BLaER1 (cell line): ENCODE results near the gene RPRD2.
"Not testable (repeated sequence)": the region's sequence is repeated elsewhere in the genome, so short reads cannot be mapped to it uniquely, and the experiment has no call there.

Experiments used
- H3K27ac ChIP-seq: shearing (Covaris generic); formaldehyde crosslinking; 2 replicates; pipeline ENCODE4 v1.8.1; 2022
- H3K27me3 ChIP-seq: shearing (Covaris generic); formaldehyde crosslinking; 2 replicates; pipeline ENCODE4 v1.8.1; 2022
- H3K36me3 ChIP-seq: shearing (Covaris generic); formaldehyde crosslinking; 2 replicates; pipeline ENCODE4 v1.8.1; 2022
- H3K4me1 ChIP-seq: shearing (Covaris generic); formaldehyde crosslinking; 2 replicates; pipeline ENCODE4 v1.8.1; 2022
- H3K4me2 ChIP-seq: shearing (Covaris generic); formaldehyde crosslinking; 2 replicates; pipeline ENCODE4 v1.8.1; 2022
- H3K4me3 ChIP-seq: shearing (Covaris generic); formaldehyde crosslinking; 2 replicates; pipeline ENCODE4 v1.8.1; 2022
- H3K9ac ChIP-seq: shearing (Covaris generic); formaldehyde crosslinking; 2 replicates; pipeline ENCODE4 v1.8.1; 2022
- H3K9me3 ChIP-seq: shearing (Covaris generic); formaldehyde crosslinking; 2 replicates; pipeline ENCODE4 v1.8.1; 2022
- H4K20me1 ChIP-seq: shearing (Covaris generic); formaldehyde crosslinking; 2 replicates; pipeline ENCODE4 v1.8.1; 2022
- Cebpa-rat ChIP-seq: shearing (Covaris generic); IDR thresholded peaks from 2 replicates; pipeline ENCODE4 v1.8.1; 2022

Gene RPRD2

DNA sequence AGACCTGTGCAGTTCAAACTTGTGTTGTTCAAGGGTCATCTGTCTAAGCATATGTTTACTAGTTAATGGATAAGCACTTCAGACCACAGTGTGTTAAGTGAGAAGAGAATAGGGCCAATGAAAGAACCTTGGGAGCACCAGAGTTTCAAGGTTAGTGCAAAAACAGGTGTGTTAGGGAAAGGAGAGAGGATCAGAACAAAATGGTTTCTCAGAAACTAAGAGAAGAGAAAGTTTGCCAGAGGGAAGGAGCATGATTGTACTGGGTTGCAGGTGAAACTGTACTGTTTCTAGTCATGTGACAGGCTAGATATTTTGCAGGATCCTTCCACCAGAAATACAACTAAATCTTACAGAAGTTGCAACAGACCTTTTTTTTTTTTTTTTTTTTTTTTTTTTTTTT lies 23.3 kb downstream of the RPRD2 start:
- H3K4me3 ChIP-seq, result no peak overlapping the region
- no peaks in the 10 kb centered on the region for H3K4me1 ChIP-seq
- H4K20me1 ChIP-seq, result peaks cover 98% of the 10 kb centered on the region
- H3K36me3 ChIP-seq, result peaks cover 45% of the 10 kb centered on the region
- H3K9ac ChIP-seq, result no peak overlapping the region
- no peak for TF ChIP-seq Cebpa-rat
- H3K9me3 ChIP-seq, result no peaks in the 10 kb centered on the region
- no peak overlapping the region for H3K4me2 ChIP-seq
- no peaks in the 10 kb centered on the region for H3K27me3 ChIP-seq
- H3K27ac ChIP-seq, result no peak overlapping the region

DNA sequence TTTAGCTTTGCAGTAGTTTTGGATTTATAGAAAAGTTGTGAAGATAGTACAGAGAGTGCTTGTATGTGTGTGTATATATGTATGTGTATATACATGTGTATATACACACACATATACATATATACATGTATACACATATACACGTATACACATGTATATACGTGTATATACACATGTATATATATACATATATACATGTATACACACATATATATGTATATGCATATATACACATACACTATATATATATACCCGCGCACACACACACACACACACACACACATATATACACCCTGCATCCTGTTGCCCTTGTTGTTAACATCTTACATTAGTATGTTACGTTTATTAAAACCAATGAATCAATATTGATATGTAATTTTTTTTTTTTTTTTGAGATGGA lies 24.3 kb downstream of the RPRD2 start:
- no peaks in the 10 kb centered on the region for H3K27me3 ChIP-seq
- H3K4me1 ChIP-seq, result no peaks in the 10 kb centered on the region
- H4K20me1 ChIP-seq, result peaks cover 98% of the 10 kb centered on the region
- TF ChIP-seq Cebpa-rat, result no peak
- no peak overlapping the region for H3K9ac ChIP-seq
- H3K9me3 ChIP-seq, result no peaks in the 10 kb centered on the region
- no peak overlapping the region for H3K4me2 ChIP-seq
- no peak overlapping the region for H3K4me3 ChIP-seq
- no peak overlapping the region for H3K27ac ChIP-seq
- peaks cover 42% of the 10 kb centered on the region for H3K36me3 ChIP-seq

- H3K36me3 ChIP-seq, result peaks cover 41% of the 10 kb centered on the region
- no peaks in the 10 kb centered on the region for H3K27me3 ChIP-seq
- H3K4me1 ChIP-seq, result no peaks in the 10 kb centered on the region
- no peak for TF ChIP-seq Cebpa-rat
- peaks cover 5% of the 10 kb centered on the region for H3K9me3 ChIP-seq
- no peak overlapping the region for H3K9ac ChIP-seq
- H4K20me1 ChIP-seq, result peaks cover 98% of the 10 kb centered on the region
- H3K4me3 ChIP-seq, result no peak overlapping the region
- H3K27ac ChIP-seq, result no peak overlapping the region
- no peak overlapping the region for H3K4me2 ChIP-seq
Measured at GRCh38 chr1:150389650-150390049, 25.7 kb downstream of the RPRD2 start.

DNA sequence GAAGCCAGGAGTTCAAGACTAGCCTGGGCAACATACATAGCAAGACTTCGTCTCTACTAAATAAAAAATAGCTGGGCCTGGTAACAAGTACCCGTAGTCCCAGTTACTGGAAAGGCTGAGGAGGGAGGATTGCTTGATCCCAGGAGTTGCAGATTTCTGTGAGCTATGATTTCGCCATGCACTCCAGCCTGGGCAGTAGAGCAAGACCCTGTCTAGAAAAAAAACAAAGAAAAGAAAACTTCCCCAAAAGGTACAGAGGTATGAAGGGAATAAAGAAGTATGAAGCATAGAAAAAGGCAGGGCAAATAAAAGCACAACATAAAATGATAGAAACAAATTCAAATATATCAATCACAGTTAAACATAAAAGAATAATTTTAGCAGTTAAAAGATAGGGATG lies 28.7 kb downstream of the RPRD2 start:
- TF ChIP-seq Cebpa-rat, result no peak
- Histone ChIP-seq H3K4me3 (no peak overlapping the region), H3K4me1 (no peaks in the 10 kb centered on the region), H3K4me2 (no peak overlapping the region), H3K27me3 (no peaks in the 10 kb centered on the region), H3K9ac (no peak overlapping the region), H4K20me1 (peaks cover 97% of the 10 kb centered on the region), H3K36me3 (peaks cover 60% of the 10 kb centered on the region), H3K27ac (no peak overlapping the region), H3K9me3 (peaks cover 30% of the 10 kb centered on the region)

- not testable (repeated sequence) for H3K4me2 ChIP-seq, H3K27me3 ChIP-seq, H3K27ac ChIP-seq, H3K4me1 ChIP-seq, H3K9ac ChIP-seq, H3K4me3 ChIP-seq
- Histone ChIP-seq H3K36me3 (peaks cover 59% of the 10 kb centered on the region), H4K20me1 (peaks cover 87% of the 10 kb centered on the region), H3K9me3 (peaks cover 44% of the 10 kb centered on the region)
Measured at GRCh38 chr1:150395115-150395514, 31.2 kb downstream of the RPRD2 start.

DNA sequence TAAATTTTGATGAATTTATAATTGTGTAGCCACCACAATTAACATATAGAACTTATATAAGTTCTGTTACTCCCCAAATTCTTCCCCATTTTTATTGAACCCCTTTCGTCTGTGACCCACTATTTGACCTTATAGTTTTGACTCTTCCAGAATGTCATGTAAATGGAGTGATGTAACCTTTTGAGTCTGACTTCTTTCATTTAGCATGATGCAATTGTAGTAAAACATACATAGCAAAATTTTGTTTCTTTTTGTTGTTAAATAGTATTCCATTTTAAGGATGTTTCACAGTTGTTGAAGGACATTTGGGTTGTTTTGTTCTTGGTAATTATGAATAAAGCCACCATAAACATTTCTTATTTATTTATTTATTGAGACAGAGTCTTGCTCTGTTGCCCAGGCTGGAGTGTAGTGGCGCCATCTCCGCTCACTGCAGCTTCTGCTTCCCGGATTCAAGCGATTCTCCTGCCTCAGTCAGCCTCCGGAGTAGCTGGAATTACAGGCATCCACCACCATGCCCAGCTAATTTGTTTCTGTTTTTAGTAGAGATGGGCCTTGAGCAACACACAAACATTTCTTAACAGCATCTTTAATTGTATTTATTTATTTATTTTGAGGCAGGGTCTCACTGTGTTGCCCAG lies 33.6 kb downstream of the RPRD2 start:
- Histone ChIP-seq H3K4me3 (no peak overlapping the region), H3K4me2 (no peak overlapping the region), H3K36me3 (peaks cover 67% of the 10 kb centered on the region), H4K20me1 (peaks cover 87% of the 10 kb centered on the region), H3K9ac (no peak overlapping the region), H3K4me1 (no peaks in the 10 kb centered on the region), H3K27me3 (no peaks in the 10 kb centered on the region), H3K27ac (no peak overlapping the region), H3K9me3 (peaks cover 48% of the 10 kb centered on the region)
- TF ChIP-seq Cebpa-rat, result no peak

DNA sequence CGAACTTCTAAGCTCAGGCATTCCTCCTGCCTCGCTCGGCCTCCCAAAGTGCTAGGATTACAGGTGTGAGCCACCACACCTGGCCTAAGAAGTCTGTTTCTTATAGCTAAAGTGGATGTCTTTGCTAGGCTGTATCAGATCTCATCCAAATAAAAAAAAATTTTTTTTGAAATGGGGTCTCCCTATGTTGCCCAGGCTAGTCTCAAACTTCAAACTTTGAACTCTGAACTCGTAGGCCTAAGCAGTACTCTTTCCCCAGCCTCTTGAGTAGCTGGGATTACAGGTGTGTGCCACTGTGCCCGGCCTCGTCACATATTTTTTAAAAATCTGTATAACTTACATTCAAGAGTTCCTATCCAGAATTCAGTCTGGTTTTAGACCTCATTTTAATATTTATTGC lies 40.5 kb downstream of the RPRD2 start:
- Histone ChIP-seq H3K9ac (no peak overlapping the region), H3K9me3 (peaks cover 7% of the 10 kb centered on the region), H3K36me3 (peaks cover 28% of the 10 kb centered on the region), H3K4me3 (no peak overlapping the region), H3K27me3 (no peaks in the 10 kb centered on the region), H3K4me2 (no peak overlapping the region), H3K27ac (no peak overlapping the region), H4K20me1 (peaks cover 97% of the 10 kb centered on the region), H3K4me1 (0 out of 2 replicates have a peak, but pooled peaks cover 6% of the 10 kb centered on the region)
- TF ChIP-seq Cebpa-rat, result no peak

- no peaks in the 10 kb centered on the region for H3K27me3 ChIP-seq
- peaks cover 31% of the 10 kb centered on the region for H3K36me3 ChIP-seq
- no peak overlapping the region for H3K4me2 ChIP-seq
- H3K9me3 ChIP-seq, result no peaks in the 10 kb centered on the region
- peaks cover 100% of the 10 kb centered on the region for H4K20me1 ChIP-seq
- H3K9ac ChIP-seq, result no peak overlapping the region
- no peak overlapping the region for H3K4me3 ChIP-seq
- H3K4me1 ChIP-seq, result peaks cover 17% of the 10 kb centered on the region
- H3K27ac ChIP-seq, result no peak overlapping the region
- TF ChIP-seq Cebpa-rat, result no peak
Measured at GRCh38 chr1:150405660-150406059, 41.7 kb downstream of the RPRD2 start.

DNA sequence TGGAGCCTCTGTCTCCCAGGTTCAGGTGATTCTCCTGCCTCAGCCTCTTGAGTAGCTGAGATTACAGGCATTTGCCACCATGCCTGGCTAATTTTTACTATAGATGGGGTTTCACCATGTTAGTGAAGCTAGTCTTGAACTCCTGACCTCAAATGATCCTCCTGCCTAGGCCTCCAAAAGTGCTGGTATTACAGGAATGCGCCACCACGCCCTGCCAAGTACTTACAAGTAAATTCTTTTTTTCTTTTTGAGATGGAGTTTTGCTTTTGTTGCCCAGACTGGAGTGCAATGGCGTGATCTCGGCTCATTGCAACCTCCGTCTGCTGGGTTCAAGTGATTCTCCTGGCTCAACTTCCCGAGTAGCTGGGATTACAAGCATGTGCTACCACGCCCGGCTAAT lies 42.5 kb downstream of the RPRD2 start:
- H3K27me3 ChIP-seq, result no peaks in the 10 kb centered on the region
- H3K4me1 ChIP-seq, result peaks cover 25% of the 10 kb centered on the region
- peaks cover 23% of the 10 kb centered on the region for H3K36me3 ChIP-seq
- H4K20me1 ChIP-seq, result peaks cover 100% of the 10 kb centered on the region
- no peak overlapping the region for H3K9ac ChIP-seq
- H3K9me3 ChIP-seq, result no peaks in the 10 kb centered on the region
- H3K4me3 ChIP-seq, result no peak overlapping the region
- no peak overlapping the region for H3K4me2 ChIP-seq
- no peak for TF ChIP-seq Cebpa-rat
- no peak overlapping the region for H3K27ac ChIP-seq

DNA sequence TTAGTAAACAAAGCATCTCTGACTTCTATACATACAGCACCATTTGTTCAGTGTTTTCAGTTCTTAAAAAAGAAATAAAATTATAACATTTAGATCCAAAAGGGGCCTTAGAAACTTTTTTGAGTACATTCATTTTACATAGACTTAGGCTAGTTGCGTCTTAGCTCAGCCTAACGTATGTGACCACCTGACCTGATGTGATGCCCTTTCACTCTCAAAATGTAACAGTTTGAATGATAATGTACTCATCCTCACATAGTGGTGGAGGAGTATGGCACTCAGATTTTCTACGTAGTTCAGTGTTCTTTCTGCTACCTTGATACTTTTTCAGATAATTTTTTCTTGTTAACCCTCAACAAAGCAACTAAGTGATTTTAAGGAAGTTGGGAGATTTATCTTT lies 43.4 kb downstream of the RPRD2 start:
- peaks cover 30% of the 10 kb centered on the region for H3K4me1 ChIP-seq
- H3K4me3 ChIP-seq, result no peak overlapping the region
- peaks cover 17% of the 10 kb centered on the region for H3K36me3 ChIP-seq
- H3K27ac ChIP-seq, result no peak overlapping the region
- TF ChIP-seq Cebpa-rat, result no peak
- H3K9ac ChIP-seq, result no peak overlapping the region
- H3K27me3 ChIP-seq, result no peaks in the 10 kb centered on the region
- H4K20me1 ChIP-seq, result peaks cover 100% of the 10 kb centered on the region
- H3K4me2 ChIP-seq, result no peak overlapping the region
- no peaks in the 10 kb centered on the region for H3K9me3 ChIP-seq

DNA sequence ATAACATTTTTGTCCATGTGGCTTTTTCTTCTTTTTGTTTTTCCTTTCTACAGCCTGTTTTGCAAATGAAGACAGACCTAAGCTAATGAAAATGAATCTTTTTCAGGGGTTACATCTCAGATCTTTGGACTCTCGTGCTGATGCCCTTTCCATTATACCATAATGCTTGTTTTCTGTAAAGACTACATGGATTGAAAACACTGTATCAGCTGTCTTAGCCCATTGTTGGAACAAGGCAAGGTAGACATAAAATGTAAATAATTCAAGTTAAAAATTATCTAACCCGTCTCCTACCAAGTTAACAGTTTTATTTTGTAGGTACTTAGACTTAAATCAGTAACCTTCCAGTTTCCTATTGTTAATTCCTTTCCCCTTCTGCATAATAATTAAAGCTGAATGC lies 44.9 kb downstream of the RPRD2 start:
- H3K4me1 ChIP-seq, result peaks cover 30% of the 10 kb centered on the region
- H3K4me2 ChIP-seq, result no peak overlapping the region
- no peak overlapping the region for H3K4me3 ChIP-seq
- H3K9me3 ChIP-seq, result no peaks in the 10 kb centered on the region
- H3K9ac ChIP-seq, result no peak overlapping the region
- no peaks in the 10 kb centered on the region for H3K27me3 ChIP-seq
- H3K36me3 ChIP-seq, result peaks cover 13% of the 10 kb centered on the region
- TF ChIP-seq Cebpa-rat, result no peak
- no peak overlapping the region for H3K27ac ChIP-seq
- H4K20me1 ChIP-seq, result peaks cover 99% of the 10 kb centered on the region
